ENCODE results near the gene TSEN54.

- no peak for TF ChIP-seq CTCF (conservative IDR thresholded peaks at IDR 0.05)
- no peak for TF ChIP-seq EZH2 (IDR thresholded peaks at IDR 0.05; ENCODE audit: low read depth)
These were observed 18.8 kb downstream of the TSEN54 start for GRCh38 chr17:75535119-75535537.

Measured in PC-9 (cell line).